ENCODE measurements around the gene MLLT10. TPM values are rescaled to one million over a fixed set of nuclear protein-coding genes. Genes with fewer than 3 reads are reported as not detected.
"Not testable (repeated sequence)": the region's sequence is repeated elsewhere in the genome, so short reads cannot be mapped to it uniquely, and the experiment has no call there.

Gene MLLT10
- total RNA-seq, 4 donors from 2014 or later = 46.3 to 109 (median 57.7) TPM

- WGBS, 2 donors = 96 to 97% methylated on average over 2 of the region's 2 CpGs
- no peak for DNase-seq
- no peaks in the 10 kb centered on the region for H3K4me1 ChIP-seq
Observed at GRCh38 chr10:21607907-21608306, 73.9 kb downstream of the MLLT10 start.

DNA sequence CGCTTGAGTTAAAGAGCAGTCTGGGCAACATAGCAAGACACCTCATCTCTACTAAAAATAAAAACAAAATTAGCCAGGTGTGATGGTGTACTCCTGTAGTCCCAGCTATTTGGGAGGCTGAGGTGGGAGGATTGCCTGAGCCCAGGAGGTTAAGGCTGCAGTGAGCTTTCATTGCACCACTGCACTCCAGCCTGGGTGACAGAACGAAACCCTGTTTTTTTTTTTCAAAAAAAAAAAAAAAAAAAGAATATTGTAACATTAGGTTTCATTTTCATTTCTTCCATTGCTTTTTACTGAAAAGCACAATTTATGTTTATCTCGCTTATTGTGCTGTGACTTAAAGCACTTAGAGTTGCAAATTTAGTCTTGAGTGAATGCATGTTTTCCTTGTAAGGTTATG, 80.0 kb downstream of the MLLT10 start:
- Histone ChIP-seq H3K27ac (no peak overlapping the region), H3K36me3 (no peaks in the 10 kb centered on the region), H3K27me3 (no peaks in the 10 kb centered on the region), H3K9me3 (no peaks in the 10 kb centered on the region), H3K4me1 (no peaks in the 10 kb centered on the region), H3K4me3 (replicated peaks in 1 of 3) (no peak overlapping the region)
- no peak for DNase-seq
- no peak for TF ChIP-seq POLR2A (IDR thresholded peaks at IDR 0.05)
- TF ChIP-seq, protein P1, sequence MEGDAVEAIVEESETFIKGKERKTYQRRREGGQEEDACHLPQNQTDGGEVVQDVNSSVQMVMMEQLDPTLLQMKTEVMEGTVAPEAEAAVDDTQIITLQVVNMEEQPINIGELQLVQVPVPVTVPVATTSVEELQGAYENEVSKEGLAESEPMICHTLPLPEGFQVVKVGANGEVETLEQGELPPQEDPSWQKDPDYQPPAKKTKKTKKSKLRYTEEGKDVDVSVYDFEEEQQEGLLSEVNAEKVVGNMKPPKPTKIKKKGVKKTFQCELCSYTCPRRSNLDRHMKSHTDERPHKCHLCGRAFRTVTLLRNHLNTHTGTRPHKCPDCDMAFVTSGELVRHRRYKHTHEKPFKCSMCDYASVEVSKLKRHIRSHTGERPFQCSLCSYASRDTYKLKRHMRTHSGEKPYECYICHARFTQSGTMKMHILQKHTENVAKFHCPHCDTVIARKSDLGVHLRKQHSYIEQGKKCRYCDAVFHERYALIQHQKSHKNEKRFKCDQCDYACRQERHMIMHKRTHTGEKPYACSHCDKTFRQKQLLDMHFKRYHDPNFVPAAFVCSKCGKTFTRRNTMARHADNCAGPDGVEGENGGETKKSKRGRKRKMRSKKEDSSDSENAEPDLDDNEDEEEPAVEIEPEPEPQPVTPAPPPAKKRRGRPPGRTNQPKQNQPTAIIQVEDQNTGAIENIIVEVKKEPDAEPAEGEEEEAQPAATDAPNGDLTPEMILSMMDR (IDR thresholded peaks at IDR 0.05) = no peak
- 88 to 92% methylated on average over 3 of the region's 3 CpGs for WGBS, 2 donors
- intact Hi-C loops (cut with DNase I) = no loop called here

More at GRCh38 chr10:21607907-21608306, 73.9 kb downstream of the MLLT10 start:
- no peaks in the 10 kb centered on the region for H3K9me3 ChIP-seq
- H3K27me3 ChIP-seq = no peaks in the 10 kb centered on the region
- no peak overlapping the region for H3K27ac ChIP-seq
- no peak overlapping the region for H3K4me3 ChIP-seq (replicated peaks in 1 of 3)
- no peaks in the 10 kb centered on the region for H3K36me3 ChIP-seq
- TF ChIP-seq, protein P1 (IDR thresholded peaks at IDR 0.05) = no peak
- intact Hi-C loops (cut with DNase I) = no loop called here

DNA sequence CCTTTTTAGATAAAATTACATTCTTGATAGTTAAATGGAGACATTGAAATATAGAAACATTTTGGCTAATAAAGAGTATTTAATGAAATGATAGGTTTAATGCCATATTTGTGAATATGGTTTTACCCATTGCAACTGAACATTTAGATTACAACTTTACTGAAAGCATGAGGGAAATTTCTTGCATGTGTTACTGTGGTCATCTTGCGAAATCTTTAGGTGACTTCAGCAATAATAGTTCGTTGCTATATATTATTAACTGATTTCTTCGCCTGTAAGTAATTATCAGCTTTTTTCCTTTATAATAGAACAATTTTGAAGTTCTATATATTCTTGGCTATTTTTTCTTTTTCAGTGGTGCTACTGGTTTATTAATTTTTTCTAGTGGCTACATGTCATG, 83.2 kb downstream of the MLLT10 start:
- 93 to 95% methylated on average over 3 of the region's 3 CpGs for WGBS, 2 donors
- TF ChIP-seq, protein P1 (IDR thresholded peaks at IDR 0.05) = no peak
- no peak for TF ChIP-seq POLR2A (IDR thresholded peaks at IDR 0.05)
- no peak overlapping the region for H3K4me3 ChIP-seq (replicated peaks in 1 of 3)
- intact Hi-C loops (cut with DNase I) = no loop called here
- no peaks in the 10 kb centered on the region for H3K4me1 ChIP-seq
- H3K27me3 ChIP-seq = no peaks in the 10 kb centered on the region
- H3K36me3 ChIP-seq = no peaks in the 10 kb centered on the region
- H3K9me3 ChIP-seq = no peaks in the 10 kb centered on the region
- H3K27ac ChIP-seq = no peak overlapping the region
- no peak for DNase-seq

DNA sequence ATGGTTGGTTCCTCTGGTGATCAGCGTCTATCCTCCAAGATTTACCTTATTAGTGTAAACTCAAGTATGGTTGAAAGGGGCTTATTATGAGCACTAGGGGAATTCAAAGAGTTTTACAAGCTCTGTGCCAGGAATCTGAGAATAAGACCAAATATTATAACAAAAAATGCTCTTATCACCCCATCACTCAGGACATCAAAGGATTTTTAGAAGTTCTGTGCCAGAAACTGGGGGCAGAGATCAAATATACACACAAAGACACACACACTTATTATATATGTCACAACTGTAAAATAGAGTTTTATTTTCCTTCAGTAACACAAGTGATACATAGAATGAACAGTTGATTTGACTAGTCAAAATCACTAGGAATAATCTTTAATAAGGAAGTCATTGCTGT, 89.3 kb downstream of the MLLT10 start:
- DNase-seq = no peak
- Histone ChIP-seq H3K36me3 (peaks cover 0 to 5% of the 10 kb centered on the region in 2 donors), H3K27ac (no peak overlapping the region), H3K4me3 (replicated peaks in 1 of 3) (no peak overlapping the region), H3K4me1 (no peaks in the 10 kb centered on the region), H3K9me3 (no peaks in the 10 kb centered on the region), H3K27me3 (no peaks in the 10 kb centered on the region)
- intact Hi-C loops (cut with DNase I) = no loop called here
- 72 to 83% methylated on average over 1 of the region's 1 CpG for WGBS, 2 donors
- TF ChIP-seq, protein P1 (IDR thresholded peaks at IDR 0.05) = no peak
- no peak for TF ChIP-seq POLR2A (IDR thresholded peaks at IDR 0.05)

- H3K4me1 ChIP-seq; H3K4me3 ChIP-seq (replicated peaks in 1 of 3); DNase-seq; H3K27ac ChIP-seq; H3K36me3 ChIP-seq; H3K9me3 ChIP-seq; H3K27me3 ChIP-seq; intact Hi-C loops (cut with DNase I): not testable (repeated sequence)
- 97 to 99% methylated on average over 6 of the region's 6 CpGs for WGBS, 2 donors
Observed at GRCh38 chr10:21624421-21624820, 90.4 kb downstream of the MLLT10 start.

DNA sequence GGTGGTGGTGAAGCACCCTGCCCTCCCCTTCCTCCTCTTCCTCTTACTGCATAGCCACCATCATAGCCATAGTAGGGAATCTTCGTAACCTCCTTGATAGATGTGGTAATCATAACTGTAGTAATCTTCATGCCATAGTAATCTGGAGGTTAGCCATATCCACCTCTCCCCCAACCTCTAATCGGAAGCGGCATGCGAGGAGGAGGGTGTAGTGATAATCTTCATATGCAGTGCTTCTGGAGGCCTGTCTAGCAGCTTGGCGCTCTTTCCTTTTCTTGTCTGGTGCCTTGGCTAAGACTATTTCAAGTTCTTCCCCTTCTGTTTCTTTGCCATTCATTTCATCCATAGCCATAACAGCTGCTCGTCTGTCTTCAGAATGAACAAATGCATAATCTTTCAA, 90.9 kb downstream of the MLLT10 start:
- 98% methylated on average over 6 of the region's 6 CpGs for WGBS, 2 donors
- no peaks in the 10 kb centered on the region for H3K4me1 ChIP-seq
- no peak for TF ChIP-seq POLR2A (IDR thresholded peaks at IDR 0.05)
- TF ChIP-seq, protein P1 (IDR thresholded peaks at IDR 0.05) = no peak
- no peak for DNase-seq
- intact Hi-C loops (cut with DNase I) = no loop called here
- peaks cover 0 to 5% of the 10 kb centered on the region in 2 donors for H3K36me3 ChIP-seq
- H3K27ac ChIP-seq = no peak overlapping the region
- H3K9me3 ChIP-seq = no peaks in the 10 kb centered on the region
- H3K27me3 ChIP-seq = no peaks in the 10 kb centered on the region
- H3K4me3 ChIP-seq (replicated peaks in 1 of 3) = no peak overlapping the region

All from thyroid gland (tissue), 4 donors.